Activated naive CD8-positive, alpha-beta T cell (primary cell): ENCODE measurements around the gene CNDP1.
"Not testable (repeated sequence)": the region's sequence is repeated elsewhere in the genome, so short reads cannot be mapped to it uniquely, and the experiment has no call there.

Experiments used
- H3K27ac Mint-ChIP-seq: one replicate; pipeline ENCODE4 v1.8.0; 2021; ENCODE audit warnings: mixed read lengths
- H3K27me3 Mint-ChIP-seq: one replicate; pipeline ENCODE4 v1.8.0; 2021; ENCODE audit warnings: mixed read lengths
- H3K36me3 Mint-ChIP-seq: one replicate; pipeline ENCODE4 v1.8.0; 2021; ENCODE audit warnings: mixed read lengths
- H3K4me1 Mint-ChIP-seq: one replicate; pipeline ENCODE4 v1.8.0; 2021; ENCODE audit warnings: low read depth, mixed read lengths
- H3K4me3 Mint-ChIP-seq: one replicate; pipeline ENCODE4 v1.8.0; 2021; ENCODE audit warnings: mild to moderate bottlenecking, mixed read lengths
- H3K9me3 Mint-ChIP-seq: one replicate; pipeline ENCODE4 v1.8.0; 2021; ENCODE audit warnings: low read depth, mixed read lengths

Gene CNDP1

DNA sequence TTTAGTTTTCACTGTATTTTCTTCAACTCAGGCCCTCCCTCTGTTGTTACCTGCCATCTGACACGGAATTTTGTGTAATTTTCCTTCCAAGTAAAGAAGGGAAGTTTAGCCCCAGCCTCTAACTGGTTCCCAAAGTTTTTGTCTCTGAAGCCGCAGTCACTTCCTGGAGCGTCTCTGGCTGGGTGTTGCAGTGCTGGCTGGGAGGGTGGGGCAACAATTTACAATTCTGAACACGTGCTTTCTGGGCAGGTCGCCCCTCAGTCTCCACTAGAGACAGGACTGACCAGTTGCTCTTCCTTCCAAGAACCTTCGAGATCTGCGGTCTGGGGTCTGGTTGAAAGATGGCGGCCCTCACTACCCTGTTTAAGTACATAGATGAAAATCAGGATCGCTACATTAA is 34.7 kb upstream of the CNDP1 start:
- H3K27me3 Mint-ChIP-seq = no peaks in the 10 kb centered on the region
- peaks cover 7% of the 10 kb centered on the region for H3K36me3 Mint-ChIP-seq
- H3K9me3 Mint-ChIP-seq = no peaks in the 10 kb centered on the region
- H3K4me1 Mint-ChIP-seq = peaks cover 60% of the 10 kb centered on the region
- H3K4me3 Mint-ChIP-seq = peak overlapping the region; percentile 86
- H3K27ac Mint-ChIP-seq = peak overlapping the region; percentile 96

DNA sequence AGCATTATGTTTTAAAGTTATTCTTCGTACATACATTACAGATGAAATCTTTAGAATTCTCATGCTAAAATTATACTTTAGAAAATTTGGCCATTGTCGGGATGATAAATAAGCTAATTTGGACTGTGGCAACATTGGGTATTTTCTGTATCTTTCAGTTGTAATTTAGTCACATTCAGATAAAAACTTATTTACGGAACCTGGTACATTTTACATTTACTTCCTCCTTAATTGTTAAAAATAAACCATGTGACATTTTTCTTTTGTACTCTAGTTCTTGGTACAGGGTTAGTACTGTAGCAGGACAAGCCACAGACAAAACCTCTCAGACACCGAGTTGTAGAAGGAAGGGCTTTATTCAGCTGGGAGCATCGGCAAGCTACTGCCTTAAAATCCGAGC is 33.9 kb upstream of the CNDP1 start:
- H3K4me3 Mint-ChIP-seq = peak overlapping the region; percentile 86
- H3K4me1 Mint-ChIP-seq = peaks cover 60% of the 10 kb centered on the region

DNA sequence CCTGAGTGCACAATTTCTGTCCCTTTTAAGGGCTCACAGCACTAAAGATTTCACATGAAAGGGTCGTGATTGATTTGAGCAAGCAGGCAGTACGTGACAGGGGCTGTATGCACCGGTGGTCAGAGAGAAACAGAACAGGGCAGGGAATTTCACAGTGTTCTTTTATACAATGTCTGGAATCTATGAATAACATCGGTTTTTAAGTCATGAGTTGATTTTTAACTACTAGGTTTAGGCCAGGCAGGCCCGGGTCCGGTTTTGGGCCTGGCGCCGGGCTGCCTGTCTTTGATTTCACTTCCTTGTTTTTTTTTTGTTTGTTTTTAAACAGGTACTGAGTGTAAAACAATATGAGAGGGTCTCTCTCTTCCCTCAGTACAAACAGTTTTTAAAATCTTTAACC is 33.5 kb upstream of the CNDP1 start:
- not testable (repeated sequence) for H3K9me3 Mint-ChIP-seq, H3K27me3 Mint-ChIP-seq, H3K36me3 Mint-ChIP-seq
- peak overlapping the region; percentile 96 for H3K27ac Mint-ChIP-seq
- peaks cover 57% of the 10 kb centered on the region for H3K4me1 Mint-ChIP-seq
- peak overlapping the region; percentile 86 for H3K4me3 Mint-ChIP-seq

More for the DNA sequence above, 33.9 kb upstream of the CNDP1 start:
- Mint-ChIP-seq H3K27me3 (no peaks in the 10 kb centered on the region), H3K9me3 (no peaks in the 10 kb centered on the region), H3K27ac (peak overlapping the region; percentile 96), H3K36me3 (peaks cover 8% of the 10 kb centered on the region)

DNA sequence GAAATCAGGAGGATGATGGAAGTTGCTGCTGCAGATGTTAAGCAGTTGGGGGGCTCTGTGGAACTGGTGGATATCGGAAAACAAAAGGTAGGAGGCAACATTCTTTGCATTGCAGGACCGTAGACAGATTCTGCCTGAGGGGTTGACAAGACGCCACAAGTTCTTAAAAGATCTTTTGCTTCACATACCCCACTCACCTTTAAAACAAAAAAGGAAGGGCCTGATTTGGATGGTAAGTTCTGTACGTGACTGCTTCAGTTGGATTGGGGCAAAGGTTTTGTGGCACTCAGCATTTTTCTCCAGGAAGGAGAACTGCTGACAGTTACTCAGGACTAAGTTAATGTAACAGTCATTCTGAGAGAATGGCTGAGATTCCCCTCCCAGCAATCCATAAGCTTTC is 32.9 kb upstream of the CNDP1 start:
- H3K36me3 Mint-ChIP-seq = peaks cover 8% of the 10 kb centered on the region
- H3K4me1 Mint-ChIP-seq = peaks cover 57% of the 10 kb centered on the region
- H3K9me3 Mint-ChIP-seq = no peaks in the 10 kb centered on the region
- H3K27me3 Mint-ChIP-seq = no peaks in the 10 kb centered on the region
- H3K4me3 Mint-ChIP-seq = peak overlapping the region; percentile 14
- H3K27ac Mint-ChIP-seq = peak overlapping the region; percentile 96

DNA sequence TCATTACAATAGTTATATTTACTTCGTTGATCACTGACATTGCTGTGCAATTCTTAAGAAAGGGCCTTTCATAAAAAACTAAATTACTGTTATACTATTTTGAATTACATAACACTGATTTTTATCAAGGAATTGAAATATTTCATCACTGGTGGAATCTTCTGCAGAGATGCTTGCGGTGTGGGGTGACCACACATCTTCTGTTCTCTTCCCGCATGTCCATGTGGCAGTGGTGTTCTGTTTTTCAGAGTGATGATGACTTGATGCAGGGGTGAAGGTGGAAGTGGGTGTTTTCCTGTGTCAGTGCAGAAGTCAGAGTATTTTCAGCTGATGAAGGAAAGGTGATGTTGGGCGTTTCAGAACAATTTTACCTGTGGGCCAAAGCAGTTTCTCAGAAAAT is 31.2 kb upstream of the CNDP1 start:
- H3K27ac Mint-ChIP-seq = no peak overlapping the region
- peaks cover 11% of the 10 kb centered on the region for H3K36me3 Mint-ChIP-seq
- H3K4me3 Mint-ChIP-seq = no peak overlapping the region
- no peaks in the 10 kb centered on the region for H3K27me3 Mint-ChIP-seq
- H3K4me1 Mint-ChIP-seq = peaks cover 47% of the 10 kb centered on the region
- no peaks in the 10 kb centered on the region for H3K9me3 Mint-ChIP-seq

DNA sequence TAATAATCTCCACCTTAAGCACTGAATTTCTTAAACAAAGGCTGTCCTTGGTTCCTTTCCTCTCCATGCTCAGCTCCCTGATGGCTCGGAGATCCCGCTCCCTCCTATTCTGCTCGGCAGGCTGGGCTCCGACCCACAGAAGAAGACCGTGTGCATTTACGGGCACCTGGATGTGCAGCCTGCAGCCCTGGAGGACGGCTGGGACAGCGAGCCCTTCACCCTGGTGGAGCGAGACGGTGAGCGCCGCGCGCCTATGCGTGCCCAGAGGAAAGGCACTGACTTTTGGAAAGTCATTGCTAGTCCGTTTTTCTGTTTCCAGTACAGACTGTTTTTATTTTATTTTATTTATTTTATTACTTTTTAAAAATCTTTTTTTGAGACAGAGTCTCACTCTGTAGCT is 28.5 kb upstream of the CNDP1 start:
- Mint-ChIP-seq H3K4me1 (peaks cover 22% of the 10 kb centered on the region), H3K9me3 (no peaks in the 10 kb centered on the region), H3K27me3 (no peaks in the 10 kb centered on the region), H3K4me3 (no peak overlapping the region), H3K36me3 (peaks cover 7% of the 10 kb centered on the region), H3K27ac (no peak overlapping the region)

DNA sequence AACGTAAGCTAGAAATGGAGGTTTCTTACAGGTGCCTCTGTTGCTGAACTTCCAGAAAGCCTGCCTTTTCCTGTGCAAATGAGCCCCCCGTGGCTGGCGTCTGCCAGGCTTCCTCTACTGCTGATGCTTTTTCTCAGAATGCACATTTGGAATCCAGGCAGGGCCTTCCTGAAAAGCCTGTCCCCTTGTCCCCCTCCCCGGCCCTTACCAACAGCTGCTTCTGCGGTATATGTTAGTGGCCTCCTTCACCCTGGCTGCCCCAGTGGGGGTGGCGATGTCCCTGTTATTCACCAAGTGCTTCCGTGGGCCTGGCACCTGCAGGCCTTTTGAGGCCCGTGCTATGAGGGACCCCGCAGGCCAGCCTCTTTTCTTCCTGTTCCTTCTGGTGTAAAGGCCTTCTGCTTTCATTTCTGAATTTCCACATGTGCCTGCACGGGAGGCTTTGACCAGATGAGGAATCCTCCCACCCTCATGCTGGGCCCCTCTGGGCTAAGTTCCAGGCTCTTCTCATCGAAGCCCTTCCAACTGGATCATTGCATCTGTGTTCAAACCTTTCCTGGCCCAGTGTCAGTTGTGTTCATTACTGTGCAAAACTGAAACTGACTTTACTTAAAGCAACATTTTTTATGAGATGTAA is 27.7 kb upstream of the CNDP1 start:
- H3K9me3 Mint-ChIP-seq = no peaks in the 10 kb centered on the region
- H3K36me3 Mint-ChIP-seq = peaks cover 7% of the 10 kb centered on the region
- H3K27ac Mint-ChIP-seq = no peak overlapping the region

DNA sequence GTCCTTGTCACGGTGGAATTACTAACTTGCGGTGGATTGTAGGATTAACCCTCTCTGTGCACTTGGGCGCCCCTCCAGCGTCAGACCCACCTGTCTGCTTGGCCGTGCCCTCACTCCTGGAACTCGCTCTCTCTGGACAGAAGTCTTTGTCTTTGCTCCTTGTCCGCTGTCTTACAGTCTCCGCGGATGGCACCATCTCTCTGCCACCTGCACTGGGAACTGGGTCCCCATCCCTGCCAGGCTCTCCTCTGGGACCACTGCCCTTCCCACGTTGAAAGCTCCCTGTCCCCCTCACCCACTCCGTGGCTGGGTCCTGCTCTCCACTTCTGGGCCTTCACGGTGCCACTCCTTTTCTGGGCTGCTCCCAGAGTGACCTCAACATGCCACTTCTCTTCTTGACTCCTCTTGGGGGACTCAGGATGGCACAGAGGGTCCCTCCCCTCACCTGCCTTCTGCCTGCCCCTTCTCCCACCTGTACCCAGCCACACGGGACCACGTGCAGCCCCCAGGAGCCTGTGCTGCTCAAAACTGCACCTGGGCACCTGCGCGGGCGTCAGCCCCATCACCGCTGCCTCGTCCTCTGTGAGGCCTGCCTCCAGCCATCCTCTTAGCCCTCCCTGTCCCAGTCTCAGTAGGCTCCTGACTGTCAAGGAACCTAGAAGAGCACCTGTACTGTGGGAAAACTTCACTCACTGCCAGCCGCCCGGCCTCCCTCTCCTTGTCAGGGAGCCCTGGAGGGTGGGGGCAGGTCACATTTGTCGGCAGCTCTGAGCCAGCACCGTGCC is 27.0 kb upstream of the CNDP1 start:
- no peak overlapping the region for H3K4me3 Mint-ChIP-seq
- H3K36me3 Mint-ChIP-seq = peaks cover 7% of the 10 kb centered on the region
- H3K27ac Mint-ChIP-seq = no peak overlapping the region

More for the DNA sequence above, 27.7 kb upstream of the CNDP1 start:
- Mint-ChIP-seq H3K4me1 (peaks cover 16% of the 10 kb centered on the region), H3K27me3 (no peaks in the 10 kb centered on the region), H3K4me3 (no peak overlapping the region)

DNA sequence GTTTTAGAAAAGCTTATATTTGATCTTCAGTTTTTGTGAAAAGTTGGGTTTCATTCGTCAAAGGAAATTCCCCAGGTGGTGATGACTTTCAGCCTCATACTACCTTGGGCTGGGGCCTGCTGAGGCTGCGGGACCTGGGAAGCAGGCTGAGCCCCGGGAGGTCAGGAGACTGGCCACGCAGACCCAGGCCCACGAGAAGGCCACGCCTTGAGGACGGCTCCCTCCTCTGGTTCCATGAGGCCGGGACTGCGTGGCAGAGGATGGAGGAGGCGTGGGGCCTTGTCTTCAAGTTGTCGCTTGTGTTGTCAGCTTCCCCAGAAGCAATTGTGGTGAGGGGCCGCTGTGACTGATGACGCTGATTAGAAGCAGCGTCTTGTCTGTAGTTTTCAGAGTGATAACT is 26.4 kb upstream of the CNDP1 start:
- H3K27me3 Mint-ChIP-seq = no peaks in the 10 kb centered on the region

More for the DNA sequence above, 27.0 kb upstream of the CNDP1 start:
- peaks cover 14% of the 10 kb centered on the region for H3K4me1 Mint-ChIP-seq
- no peaks in the 10 kb centered on the region for H3K9me3 Mint-ChIP-seq
- H3K27me3 Mint-ChIP-seq = no peaks in the 10 kb centered on the region

DNA sequence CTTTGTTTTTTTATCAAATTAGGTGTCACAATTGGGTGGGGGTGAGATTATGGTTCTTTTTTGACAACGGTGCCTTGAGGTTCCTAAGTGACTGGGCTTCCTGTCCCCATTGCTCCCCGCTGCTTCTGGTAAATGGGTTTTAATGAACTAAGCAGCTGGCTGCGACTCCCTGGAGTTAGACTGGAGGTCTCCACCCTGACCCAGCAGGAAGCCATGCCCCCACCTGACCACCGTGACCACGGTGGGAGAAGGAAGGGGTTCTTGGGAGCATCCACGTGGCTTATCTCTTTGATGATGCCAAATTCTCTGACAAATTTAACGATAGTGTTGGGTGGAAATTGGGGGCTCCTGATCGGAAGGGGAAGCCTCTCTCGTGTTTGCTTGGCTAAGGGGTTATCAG is 25.9 kb upstream of the CNDP1 start:
- no peaks in the 10 kb centered on the region for H3K27me3 Mint-ChIP-seq
- peaks cover 5% of the 10 kb centered on the region for H3K36me3 Mint-ChIP-seq
- H3K27ac Mint-ChIP-seq = no peak overlapping the region
- no peaks in the 10 kb centered on the region for H3K9me3 Mint-ChIP-seq
- no peak overlapping the region for H3K4me3 Mint-ChIP-seq
- H3K4me1 Mint-ChIP-seq = peaks cover 8% of the 10 kb centered on the region

More for the DNA sequence above, 26.4 kb upstream of the CNDP1 start:
- peaks cover 10% of the 10 kb centered on the region for H3K4me1 Mint-ChIP-seq
- H3K9me3 Mint-ChIP-seq = no peaks in the 10 kb centered on the region
- H3K4me3 Mint-ChIP-seq = no peak overlapping the region
- H3K36me3 Mint-ChIP-seq = peaks cover 7% of the 10 kb centered on the region
- H3K27ac Mint-ChIP-seq = no peak overlapping the region

DNA sequence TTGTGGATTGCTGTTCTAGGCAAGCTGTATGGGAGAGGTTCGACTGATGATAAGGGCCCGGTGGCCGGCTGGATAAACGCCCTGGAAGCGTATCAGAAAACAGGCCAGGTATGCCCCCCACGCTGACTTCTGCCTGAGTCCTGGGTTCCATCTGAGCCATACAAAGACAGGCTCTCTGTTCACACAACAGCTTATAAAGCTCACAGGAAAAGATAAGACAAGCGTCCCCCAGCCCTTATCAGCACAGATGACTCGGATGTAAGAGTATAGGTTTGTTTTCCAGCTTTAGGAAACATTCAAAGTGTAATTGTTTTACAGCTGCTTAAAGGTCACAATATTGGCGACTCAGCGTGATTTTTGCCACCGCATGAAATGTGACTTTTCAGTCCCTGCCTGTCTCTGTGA is 25.5 kb upstream of the CNDP1 start:
- Mint-ChIP-seq H3K9me3 (no peaks in the 10 kb centered on the region), H3K4me3 (no peak overlapping the region), H3K27me3 (no peaks in the 10 kb centered on the region), H3K4me1 (peaks cover 8% of the 10 kb centered on the region), H3K36me3 (peaks cover 5% of the 10 kb centered on the region), H3K27ac (no peak overlapping the region)

DNA sequence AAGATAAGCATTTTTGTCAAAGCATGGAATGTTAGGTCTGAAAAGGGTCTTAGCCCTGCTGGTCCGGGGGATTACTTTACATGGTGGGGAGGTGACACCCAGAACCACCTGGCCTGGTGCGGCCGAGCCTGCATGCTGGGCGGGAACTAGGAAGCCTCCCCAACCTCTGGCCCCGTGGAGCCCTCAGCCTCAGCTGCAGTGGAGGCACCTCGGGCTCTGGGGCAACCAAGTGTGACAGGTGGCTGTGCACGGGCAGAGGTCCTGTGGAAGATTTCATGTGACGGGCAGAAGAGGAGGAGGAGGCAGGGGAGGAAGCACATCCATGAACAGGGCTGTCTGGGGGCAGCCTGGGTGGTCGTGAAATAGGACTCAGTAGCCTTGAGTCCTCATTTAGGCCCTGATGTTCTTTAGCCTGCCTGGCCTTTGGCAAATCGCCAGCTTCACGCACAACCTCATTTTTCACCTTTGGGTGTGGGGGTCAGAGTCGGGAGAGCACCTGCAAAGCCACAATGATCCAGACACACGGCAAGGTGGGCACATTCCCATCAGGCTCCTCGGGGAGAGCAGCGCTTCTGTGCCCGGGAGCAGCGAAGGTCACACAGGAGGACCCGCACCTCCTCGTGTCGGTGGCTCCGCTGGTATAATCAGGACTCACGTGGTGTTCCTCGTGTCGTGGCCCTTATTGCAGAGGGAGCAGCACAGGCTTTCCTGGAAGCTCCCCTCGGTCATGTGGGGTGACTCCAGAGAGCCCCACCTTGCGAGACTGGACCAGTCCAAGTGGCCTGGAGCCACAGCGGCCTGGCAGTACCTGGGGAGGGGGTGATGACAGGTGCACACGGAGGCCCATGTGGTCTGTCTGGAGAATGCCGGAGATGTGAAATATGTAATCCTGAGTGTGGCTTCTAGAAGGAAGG is 24.2 kb upstream of the CNDP1 start:
- H3K4me3 Mint-ChIP-seq = no peak overlapping the region
- H3K36me3 Mint-ChIP-seq = peaks cover 3% of the 10 kb centered on the region
- no peaks in the 10 kb centered on the region for H3K9me3 Mint-ChIP-seq
- H3K27me3 Mint-ChIP-seq = no peaks in the 10 kb centered on the region
- H3K4me1 Mint-ChIP-seq = peaks cover 4% of the 10 kb centered on the region
- no peak overlapping the region for H3K27ac Mint-ChIP-seq

DNA sequence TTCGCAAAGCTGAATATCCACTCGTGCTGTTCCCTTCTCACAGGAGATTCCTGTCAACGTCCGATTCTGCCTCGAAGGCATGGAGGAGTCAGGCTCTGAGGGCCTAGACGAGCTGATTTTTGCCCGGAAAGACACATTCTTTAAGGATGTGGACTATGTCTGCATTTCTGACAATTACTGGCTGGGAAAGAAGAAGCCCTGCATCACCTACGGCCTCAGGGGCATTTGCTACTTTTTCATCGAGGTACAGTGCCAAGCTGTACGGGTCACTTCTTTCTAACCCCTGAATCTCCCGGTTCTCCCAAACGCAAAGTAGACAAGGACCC is 23.6 kb upstream of the CNDP1 start:
- peaks cover 3% of the 10 kb centered on the region for H3K36me3 Mint-ChIP-seq
- H3K27ac Mint-ChIP-seq = no peak overlapping the region
- no peaks in the 10 kb centered on the region for H3K27me3 Mint-ChIP-seq
- no peak overlapping the region for H3K4me3 Mint-ChIP-seq
- peaks cover 4% of the 10 kb centered on the region for H3K4me1 Mint-ChIP-seq
- H3K9me3 Mint-ChIP-seq = no peaks in the 10 kb centered on the region

DNA sequence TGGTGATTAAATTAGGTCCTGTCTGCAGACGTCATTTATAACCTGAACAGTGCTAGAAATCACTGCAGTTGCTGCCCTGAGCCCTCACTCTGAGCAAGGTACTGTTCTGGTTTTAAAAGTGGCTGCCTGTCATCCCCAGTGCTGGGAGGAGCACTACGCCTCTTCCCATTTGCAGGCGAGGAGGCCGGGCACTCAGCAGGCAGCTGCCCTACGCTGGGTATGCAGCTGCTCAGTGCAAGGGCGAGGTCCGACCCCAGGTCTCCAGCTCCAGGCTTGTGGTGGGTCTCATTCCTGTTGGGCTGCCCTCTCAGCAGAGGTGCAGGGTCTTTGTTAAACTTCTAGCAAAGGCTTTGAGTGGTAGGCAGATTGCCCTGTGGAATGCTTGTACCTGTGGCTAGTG is 22.5 kb upstream of the CNDP1 start:
- peaks cover 2% of the 10 kb centered on the region for H3K4me1 Mint-ChIP-seq
- H3K4me3 Mint-ChIP-seq = no peak overlapping the region
- H3K27ac Mint-ChIP-seq = no peak overlapping the region
- peaks cover under 1% of the 10 kb centered on the region for H3K36me3 Mint-ChIP-seq
- H3K9me3 Mint-ChIP-seq = no peaks in the 10 kb centered on the region
- H3K27me3 Mint-ChIP-seq = no peaks in the 10 kb centered on the region
